ENCODE results near the gene GABRG3.

GABRG3 gene

DNA sequence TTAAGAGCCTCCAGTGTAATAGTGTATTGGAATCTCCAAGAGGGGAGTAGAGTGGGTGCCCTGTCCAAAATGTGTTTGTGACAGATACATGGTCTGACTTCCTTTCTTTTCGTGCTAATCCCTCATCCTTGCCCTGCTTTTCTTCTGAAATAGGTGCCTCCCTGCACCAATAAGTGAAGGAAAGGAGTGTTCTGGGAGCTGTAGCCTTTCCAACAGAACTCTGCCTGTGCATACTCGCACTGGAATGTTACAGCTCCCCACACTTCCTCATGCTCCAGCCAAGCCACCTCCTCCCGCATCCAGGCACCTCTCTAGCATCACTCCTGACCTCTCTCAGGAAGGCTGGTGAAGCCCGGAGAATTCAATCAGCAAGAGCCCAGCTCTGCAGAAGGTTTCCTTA is 478.0 kb downstream of the GABRG3 start:
- no peak overlapping the region for H2AFZ ChIP-seq (ENCODE audit: low read depth)
- no peaks in the 10 kb centered on the region for H4K20me1 ChIP-seq (ENCODE audit: insufficient read depth)
- TF ChIP-seq, protein P1, sequence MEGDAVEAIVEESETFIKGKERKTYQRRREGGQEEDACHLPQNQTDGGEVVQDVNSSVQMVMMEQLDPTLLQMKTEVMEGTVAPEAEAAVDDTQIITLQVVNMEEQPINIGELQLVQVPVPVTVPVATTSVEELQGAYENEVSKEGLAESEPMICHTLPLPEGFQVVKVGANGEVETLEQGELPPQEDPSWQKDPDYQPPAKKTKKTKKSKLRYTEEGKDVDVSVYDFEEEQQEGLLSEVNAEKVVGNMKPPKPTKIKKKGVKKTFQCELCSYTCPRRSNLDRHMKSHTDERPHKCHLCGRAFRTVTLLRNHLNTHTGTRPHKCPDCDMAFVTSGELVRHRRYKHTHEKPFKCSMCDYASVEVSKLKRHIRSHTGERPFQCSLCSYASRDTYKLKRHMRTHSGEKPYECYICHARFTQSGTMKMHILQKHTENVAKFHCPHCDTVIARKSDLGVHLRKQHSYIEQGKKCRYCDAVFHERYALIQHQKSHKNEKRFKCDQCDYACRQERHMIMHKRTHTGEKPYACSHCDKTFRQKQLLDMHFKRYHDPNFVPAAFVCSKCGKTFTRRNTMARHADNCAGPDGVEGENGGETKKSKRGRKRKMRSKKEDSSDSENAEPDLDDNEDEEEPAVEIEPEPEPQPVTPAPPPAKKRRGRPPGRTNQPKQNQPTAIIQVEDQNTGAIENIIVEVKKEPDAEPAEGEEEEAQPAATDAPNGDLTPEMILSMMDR (conservative IDR thresholded peaks at IDR 0.05; ENCODE audit: low read depth, low read length), result no peak
- H3K4me3 ChIP-seq (IDR thresholded peaks at IDR 0.05; ENCODE audit: insufficient read depth, low read depth, low read length), result no peak overlapping the region
- no peak overlapping the region for H3K27ac ChIP-seq
- H3K4me1 ChIP-seq (ENCODE audit: low read depth, poor library complexity, severe bottlenecking), result no peaks in the 10 kb centered on the region
- no peaks in the 10 kb centered on the region for H3K36me3 ChIP-seq (ENCODE audit: insufficient read depth)
- no peaks in the 10 kb centered on the region for H3K79me2 ChIP-seq (ENCODE audit: insufficient read depth, low read depth)
- no peaks in the 10 kb centered on the region for H3K27me3 ChIP-seq (ENCODE audit: insufficient read depth, low read depth)
- no peak overlapping the region for H3K4me2 ChIP-seq
- H3K9ac ChIP-seq, result no peak overlapping the region

DNA sequence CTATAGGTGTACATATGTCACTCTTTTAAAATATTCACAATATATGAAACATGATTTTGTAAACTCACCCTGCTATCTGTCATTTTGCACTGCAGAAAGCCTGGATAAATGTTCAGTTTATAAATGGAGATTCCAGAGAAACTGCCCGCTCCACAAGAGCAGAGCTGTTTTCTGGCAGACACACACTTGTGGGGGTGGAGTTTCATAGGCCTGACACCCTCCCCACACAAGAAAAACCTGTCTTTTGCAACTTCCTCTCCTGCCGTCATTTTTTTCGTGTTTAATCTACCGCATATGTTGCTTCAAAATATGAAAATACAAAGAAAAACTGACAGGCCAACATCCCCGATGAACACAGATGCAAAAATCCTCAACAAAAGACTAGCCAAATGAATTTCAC is 479.0 kb downstream of the GABRG3 start:
- Histone ChIP-seq H3K9ac (no peak overlapping the region), H3K4me2 (no peak overlapping the region), H3K4me1 (ENCODE audit: low read depth, poor library complexity, severe bottlenecking) (no peaks in the 10 kb centered on the region), H4K20me1 (ENCODE audit: insufficient read depth) (no peaks in the 10 kb centered on the region), H2AFZ (ENCODE audit: low read depth) (no peak overlapping the region), H3K79me2 (ENCODE audit: insufficient read depth, low read depth) (no peaks in the 10 kb centered on the region), H3K27me3 (ENCODE audit: insufficient read depth, low read depth) (no peaks in the 10 kb centered on the region), H3K27ac (no peak overlapping the region), H3K36me3 (ENCODE audit: insufficient read depth) (no peaks in the 10 kb centered on the region), H3K4me3 (IDR thresholded peaks at IDR 0.05; ENCODE audit: insufficient read depth, low read depth, low read length) (no peak overlapping the region)
- TF ChIP-seq, protein P1 (conservative IDR thresholded peaks at IDR 0.05; ENCODE audit: low read depth, low read length), result no peak

DNA sequence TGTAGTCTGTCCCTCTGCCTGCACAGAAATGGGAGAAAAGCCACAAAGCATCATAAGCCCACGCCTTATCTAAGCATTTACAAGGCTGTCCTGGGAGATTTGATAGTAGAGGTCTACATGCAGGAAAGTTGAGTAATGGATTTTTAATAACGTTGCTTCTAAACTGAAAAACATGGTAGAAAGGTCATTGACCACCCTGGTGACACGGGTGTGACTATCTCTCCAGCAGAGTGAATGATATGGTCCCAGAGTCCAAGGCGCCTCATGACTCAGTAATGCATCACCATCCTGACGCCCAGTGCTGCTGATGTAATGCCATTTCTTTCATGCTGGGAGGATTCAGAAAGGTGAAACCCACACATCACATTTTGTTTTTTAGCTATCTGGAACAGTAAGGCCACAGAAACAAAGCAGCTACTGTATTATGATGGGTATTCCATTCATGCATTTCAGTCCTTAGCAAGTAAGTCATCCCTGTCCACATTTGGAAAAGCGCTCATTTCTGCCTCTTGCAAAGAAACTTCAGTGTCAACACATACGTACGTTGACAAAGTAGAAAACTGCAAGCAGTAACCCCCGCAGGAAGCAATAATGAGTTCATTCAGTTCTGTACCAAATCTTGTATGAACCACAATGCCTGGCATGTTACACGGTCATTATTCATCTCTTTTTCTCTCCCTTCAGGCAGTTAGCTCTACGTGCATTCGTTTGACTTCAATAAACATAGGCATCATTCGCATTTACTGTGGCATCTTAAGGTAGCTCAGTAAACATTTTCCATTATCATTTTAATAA is 483.5 kb downstream of the GABRG3 start:
- Histone ChIP-seq H3K4me1 (ENCODE audit: low read depth, poor library complexity, severe bottlenecking) (no peaks in the 10 kb centered on the region), H3K27me3 (ENCODE audit: insufficient read depth, low read depth) (no peaks in the 10 kb centered on the region), H3K4me2 (no peak overlapping the region), H4K20me1 (ENCODE audit: insufficient read depth) (no peaks in the 10 kb centered on the region), H2AFZ (ENCODE audit: low read depth) (no peak overlapping the region), H3K27ac (no peak overlapping the region), H3K79me2 (ENCODE audit: insufficient read depth, low read depth) (no peaks in the 10 kb centered on the region), H3K9ac (no peak overlapping the region), H3K4me3 (IDR thresholded peaks at IDR 0.05; ENCODE audit: insufficient read depth, low read depth, low read length) (no peak overlapping the region), H3K36me3 (ENCODE audit: insufficient read depth) (no peaks in the 10 kb centered on the region)
- TF ChIP-seq, protein P1 (conservative IDR thresholded peaks at IDR 0.05; ENCODE audit: low read depth, low read length), result no peak

DNA sequence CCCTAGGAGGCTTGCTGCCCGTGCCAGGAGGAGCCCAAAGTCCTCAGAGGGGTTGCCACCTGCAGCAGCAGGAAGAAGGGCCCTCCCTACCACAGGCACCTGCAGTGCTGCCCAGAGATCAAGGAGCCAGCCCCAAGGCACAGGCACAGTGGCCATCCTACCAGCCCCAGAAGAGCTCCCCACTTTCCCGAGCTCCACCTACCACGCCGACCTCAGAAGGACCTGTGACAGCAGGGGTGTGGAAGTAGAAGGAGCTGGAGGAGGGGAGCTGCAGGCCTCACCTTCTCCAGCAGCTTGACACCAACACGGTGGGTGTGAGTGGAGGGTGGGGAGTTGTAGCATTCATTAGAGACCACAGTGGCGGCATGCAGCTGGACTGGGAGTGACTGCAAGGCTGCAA is 485.8 kb downstream of the GABRG3 start:
- Histone ChIP-seq H2AFZ (ENCODE audit: low read depth) (no peak overlapping the region), H3K4me1 (ENCODE audit: low read depth, poor library complexity, severe bottlenecking) (no peaks in the 10 kb centered on the region), H3K79me2 (ENCODE audit: insufficient read depth, low read depth) (no peaks in the 10 kb centered on the region), H3K27me3 (ENCODE audit: insufficient read depth, low read depth) (no peaks in the 10 kb centered on the region), H3K9ac (no peak overlapping the region), H3K4me2 (no peak overlapping the region), H3K27ac (no peak overlapping the region), H3K4me3 (IDR thresholded peaks at IDR 0.05; ENCODE audit: insufficient read depth, low read depth, low read length) (no peak overlapping the region), H3K36me3 (ENCODE audit: insufficient read depth) (no peaks in the 10 kb centered on the region), H4K20me1 (ENCODE audit: insufficient read depth) (no peaks in the 10 kb centered on the region)
- TF ChIP-seq, protein P1 (conservative IDR thresholded peaks at IDR 0.05; ENCODE audit: low read depth, low read length), result no peak

Measured in KMS-11 (cell line).